Measurements from ENCODE around the gene KRT2.

The KRT2 gene

DNA sequence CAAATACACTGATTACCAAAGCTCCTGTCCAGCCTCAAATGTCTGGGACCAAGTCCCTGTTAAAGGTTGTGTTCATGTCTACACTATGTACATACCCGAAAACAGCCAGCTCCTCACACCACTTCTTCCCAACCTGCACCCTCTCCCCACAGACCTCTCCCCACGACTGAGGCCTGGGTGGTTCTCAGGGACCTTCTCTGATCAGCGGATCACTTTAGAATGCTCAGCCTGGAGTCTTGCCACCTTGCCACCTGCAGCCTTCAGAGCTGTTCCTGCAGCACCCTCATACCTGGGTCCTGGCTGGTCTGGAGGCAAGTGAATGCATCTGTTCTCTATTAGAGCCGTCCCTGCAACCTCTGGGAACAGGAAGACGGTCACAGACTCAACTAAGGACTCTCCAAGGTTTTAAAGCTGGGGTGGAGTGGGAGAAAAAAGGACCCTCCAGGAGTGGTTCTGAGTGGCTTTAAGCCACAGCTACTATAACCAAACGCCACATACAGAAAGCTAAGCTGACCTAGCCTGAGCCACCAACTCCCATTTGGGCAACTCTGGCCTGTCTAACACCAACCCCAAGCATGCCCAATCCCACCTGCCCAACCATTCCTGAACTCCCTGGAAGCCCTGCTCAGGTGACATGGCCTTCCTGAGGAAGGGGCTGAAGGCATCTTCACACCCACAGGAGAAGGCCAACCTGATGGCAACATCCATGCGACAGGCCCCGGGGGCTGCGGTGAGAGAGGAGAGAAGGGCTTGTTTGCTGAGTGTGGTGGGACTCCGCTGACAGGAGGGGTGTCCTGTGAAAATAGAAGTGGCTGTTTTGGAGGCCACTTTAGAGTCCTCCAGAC, 8.6 kb downstream of the KRT2 start:
- no peak for DNase-seq (ENCODE audit: low read depth, low spot score)

GRCh38 chr12:52641468-52641867, 10.5 kb downstream of the KRT2 start:
- DNase-seq (ENCODE audit: low read depth, low spot score) = no peak

GRCh38 chr12:52637299-52637698, 14.7 kb downstream of the KRT2 start:
- DNase-seq (ENCODE audit: low read depth, low spot score) = no peak

DNA sequence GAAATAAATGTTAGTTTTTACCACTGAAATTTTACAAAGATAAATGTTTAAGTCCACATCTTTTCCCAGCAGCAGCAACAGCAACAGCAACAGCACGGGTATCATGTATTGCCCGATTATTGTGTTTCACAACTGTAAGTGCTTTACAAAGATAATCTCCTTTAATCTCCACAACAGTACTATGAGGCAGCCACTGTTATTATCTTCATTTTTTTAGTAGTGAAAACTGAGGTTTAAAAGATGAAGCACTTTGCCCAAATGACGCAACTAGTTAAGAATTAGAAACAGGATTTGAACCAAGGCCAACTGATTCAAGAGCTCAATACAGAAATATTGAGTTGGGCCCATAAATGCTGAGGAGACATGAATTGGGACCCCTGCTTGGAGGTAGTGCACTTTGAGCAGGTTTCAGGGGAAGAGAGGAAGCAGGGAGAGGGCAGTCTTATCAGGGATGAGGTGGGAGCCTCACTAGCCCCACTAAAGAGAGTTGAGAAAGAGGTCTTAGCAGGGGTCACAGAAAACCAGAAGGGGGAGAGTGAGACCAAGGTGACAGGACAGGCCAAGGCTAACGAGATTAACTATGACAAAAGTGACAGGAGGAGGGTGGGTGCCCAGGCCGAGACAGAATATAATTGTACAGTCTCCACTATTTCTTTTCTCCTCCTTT, 15.3 kb downstream of the KRT2 start:
- no peak for DNase-seq (ENCODE audit: low read depth, low spot score)

DNA sequence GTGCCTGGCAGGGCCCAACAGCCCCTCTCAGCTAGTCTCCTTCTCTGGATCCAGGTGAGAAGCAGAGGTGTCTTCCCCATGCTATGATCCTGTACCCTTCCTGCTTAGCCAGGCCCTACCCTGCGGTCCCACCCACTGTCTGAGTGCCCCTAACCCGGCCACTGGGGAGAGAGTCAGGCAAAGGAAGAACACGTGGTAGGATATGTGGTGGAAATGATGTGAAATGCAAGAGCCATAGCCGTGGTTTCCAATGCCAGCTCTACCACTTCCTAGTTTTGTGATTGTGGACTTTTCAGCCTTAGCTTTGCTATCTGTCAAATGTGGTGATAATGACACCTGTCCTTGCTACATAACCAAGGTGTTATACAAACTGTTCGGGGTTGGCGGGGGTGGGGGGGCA, 15.8 kb downstream of the KRT2 start:
- DNase-seq (ENCODE audit: low read depth, low spot score) = no peak

DNA sequence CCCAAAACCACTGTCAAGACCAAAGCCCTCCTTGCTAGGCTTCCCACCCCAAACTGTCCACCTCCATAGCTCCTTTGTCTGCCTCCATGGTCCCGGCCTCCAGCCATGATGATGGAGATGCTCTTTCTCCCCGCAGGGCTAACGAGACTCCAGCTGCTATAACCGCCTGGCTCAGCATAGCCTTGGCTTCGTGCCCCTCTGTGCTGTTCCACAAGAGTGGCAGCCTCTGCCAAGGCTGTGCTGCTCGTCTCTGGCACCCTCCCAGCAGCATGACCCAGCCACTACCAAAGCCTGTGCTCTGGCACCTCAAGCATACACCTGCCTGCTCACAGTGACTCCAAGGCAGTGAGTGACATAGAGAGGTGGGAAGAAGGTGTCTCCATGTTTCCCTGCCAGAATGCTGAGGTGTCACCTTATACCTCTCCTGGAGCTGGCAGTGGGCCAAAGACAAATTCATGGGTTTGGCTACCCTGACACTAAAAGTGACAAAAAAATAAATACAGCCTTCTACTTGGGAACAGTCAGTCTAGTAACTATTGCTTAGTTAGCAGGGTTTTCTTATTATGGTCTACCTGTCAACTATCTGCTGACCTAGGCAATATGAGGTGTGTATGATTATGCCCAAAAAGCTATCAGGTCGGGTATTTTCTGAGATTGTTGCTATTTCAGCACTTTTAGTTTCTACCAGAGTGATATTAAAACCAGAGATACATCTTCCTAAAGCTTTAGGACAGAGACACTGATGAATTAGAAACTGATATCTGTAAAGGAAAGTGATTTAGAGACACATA, 17.6 kb downstream of the KRT2 start:
- DNase-seq (ENCODE audit: low read depth, low spot score) = no peak

DNA sequence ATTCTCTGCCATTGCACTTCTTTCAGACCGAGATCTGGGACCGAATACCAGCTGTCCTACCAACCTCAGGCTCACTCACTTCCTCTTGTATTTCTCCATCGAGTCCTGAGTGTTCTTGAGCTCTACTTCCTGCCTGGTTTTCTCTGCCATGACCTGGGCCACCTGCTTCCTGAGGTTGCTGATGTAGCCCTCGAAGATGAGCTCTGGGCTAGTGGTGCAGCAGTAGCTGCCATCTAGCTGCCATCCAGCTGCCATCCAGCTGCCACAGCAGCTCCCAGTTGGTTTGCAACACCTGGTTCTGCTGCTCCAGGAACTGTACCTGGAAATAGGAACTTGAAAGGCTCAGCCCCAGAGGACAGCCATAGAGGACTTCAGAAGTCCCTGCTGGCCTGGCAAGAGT, 18.6 kb downstream of the KRT2 start:
- DNase-seq (ENCODE audit: low read depth, low spot score) = no peak

- no peak for DNase-seq (ENCODE audit: low read depth, low spot score)
These were observed 19.4 kb downstream of the KRT2 start for GRCh38 chr12:52632656-52633055.

DNA sequence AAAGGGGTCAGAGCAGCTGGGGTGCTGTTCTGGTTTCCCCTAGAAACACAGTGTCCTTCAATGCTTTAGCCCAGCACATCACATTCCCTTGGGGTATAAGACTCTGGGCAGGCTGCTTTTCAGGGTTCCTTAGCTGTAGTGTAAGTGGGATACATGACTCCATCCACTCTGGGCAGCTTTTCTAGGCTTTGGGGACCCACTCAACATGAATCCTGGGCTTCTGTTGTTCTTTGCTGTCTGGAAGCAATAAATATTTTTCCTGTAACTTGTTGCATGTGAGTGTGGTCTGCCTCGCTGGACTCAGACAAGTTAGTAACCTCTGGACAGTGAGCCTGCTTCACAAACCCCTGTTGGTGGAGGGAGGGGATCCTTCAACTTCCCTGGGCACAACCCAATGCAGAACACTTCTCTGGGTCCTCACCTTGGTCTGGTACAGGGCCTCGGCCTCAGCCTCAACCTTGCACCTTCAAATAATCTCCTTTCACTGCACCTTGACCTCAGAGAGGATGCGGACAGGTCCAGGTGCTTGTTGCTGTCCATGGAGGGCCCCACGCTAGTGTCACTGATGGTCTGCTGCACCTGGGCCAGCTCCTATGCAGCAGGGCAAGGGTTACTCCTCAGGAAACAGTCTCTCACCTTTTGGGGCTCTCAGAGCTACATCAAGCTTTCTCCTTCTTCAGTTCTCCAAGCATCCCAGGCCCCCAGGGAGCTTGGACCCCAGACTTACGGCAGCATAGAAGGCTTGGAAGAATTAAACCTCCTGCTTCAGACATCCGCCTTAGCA, 20.1 kb downstream of the KRT2 start:
- DNase-seq (ENCODE audit: low read depth, low spot score) = no peak

- DNase-seq (ENCODE audit: low read depth, low spot score) = no peak
These were observed 20.7 kb downstream of the KRT2 start for GRCh38 chr12:52631264-52631663.

- DNase-seq (ENCODE audit: low read depth, low spot score) = no peak
These were observed 21.3 kb downstream of the KRT2 start for GRCh38 chr12:52630599-52631200.

GRCh38 chr12:52630008-52630500, 22.0 kb downstream of the KRT2 start:
- DNase-seq (ENCODE audit: low read depth, low spot score) = no peak

DNA sequence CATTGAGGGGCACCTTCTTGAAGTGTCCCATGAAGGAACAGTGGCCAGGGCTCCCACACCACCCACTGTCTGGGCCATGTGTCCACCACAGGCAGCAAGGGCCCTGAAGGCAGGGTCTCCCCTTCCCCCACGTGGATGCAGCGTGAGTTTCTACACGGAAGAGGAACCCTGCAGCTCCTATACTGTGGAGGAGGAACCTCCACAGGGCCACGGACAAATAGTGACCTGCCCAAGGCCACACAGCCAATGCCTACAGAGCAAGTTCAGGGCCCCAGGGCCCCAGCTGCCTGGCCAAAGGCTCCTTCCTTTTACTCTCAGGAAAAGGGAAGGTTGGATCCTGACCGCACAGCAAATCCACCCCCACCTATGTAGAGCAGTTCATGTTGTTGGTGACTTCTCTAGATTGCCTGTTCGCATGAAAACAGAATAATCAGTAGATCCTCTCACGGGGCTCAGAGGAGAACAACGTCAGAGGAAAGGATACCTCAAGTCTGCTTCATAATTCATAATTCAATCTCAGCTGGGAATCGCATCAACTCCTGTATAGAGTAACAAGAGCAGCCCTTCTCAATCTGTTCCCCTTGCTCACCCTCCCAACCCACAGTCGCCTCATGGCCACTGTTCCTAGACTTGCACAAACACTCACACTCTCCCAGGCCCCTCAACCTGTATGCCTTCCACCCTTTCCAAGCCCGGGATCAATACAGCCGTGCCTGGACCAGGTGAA, 22.6 kb downstream of the KRT2 start:
- DNase-seq (ENCODE audit: low read depth, low spot score) = no peak

GRCh38 chr12:52628841-52629240, 23.2 kb downstream of the KRT2 start:
- DNase-seq (ENCODE audit: low read depth, low spot score) = no peak

GRCh38 chr12:52628111-52628507, 23.9 kb downstream of the KRT2 start:
- DNase-seq (ENCODE audit: low read depth, low spot score) = no peak

GRCh38 chr12:52627395-52628110, 24.5 kb downstream of the KRT2 start:
- no peak for DNase-seq (ENCODE audit: low read depth, low spot score)

- DNase-seq (ENCODE audit: low read depth, low spot score) = no peak
These were observed 29.7 kb downstream of the KRT2 start for GRCh38 chr12:52622349-52622748.

GRCh38 chr12:52618866-52619265, 33.1 kb downstream of the KRT2 start:
- DNase-seq (ENCODE audit: low read depth, low spot score) = no peak

GRCh38 chr12:52618216-52618615, 33.8 kb downstream of the KRT2 start, which contains the start of gene KRT73:
Gene KRT73, minus strand, starts transcription at chr12:52618559. Its CDS starts 35 bp downstream, at chr12:52618524.
- DNase-seq (ENCODE audit: low read depth, low spot score) = no peak

GRCh38 chr12:52617403-52617785, 34.6 kb downstream of the KRT2 start:
- no peak for DNase-seq (ENCODE audit: low read depth, low spot score)
